ENCODE results near the gene DLG3. TPM values are rescaled to one million over a fixed set of nuclear protein-coding genes. Genes with fewer than 3 reads are reported as not detected.

Gene DLG3
- total and polyA plus RNA-seq, 9 donors: 12.6 to 40.5 (median 27.3) TPM

GRCh38 chrX:70434914-70435586 is 9.6 kb upstream of the DLG3 start:
- Histone ChIP-seq H3K27ac (peak overlapping the region; percentile 32 to 85), H3K4me1 (ENCODE audit: insufficient read depth) (peaks cover 5% of the 10 kb centered on the region), H3K9me3 (no peaks in the 10 kb centered on the region), H3K36me3 (no peaks in the 10 kb centered on the region), H3K27me3 (no peaks in the 10 kb centered on the region), H3K4me3 (peak overlapping the region; percentile 52)
- DNase-seq: peak; percentile 57 to 63 (median 59)
- 39 to 42% (median 39%) methylated on average over 15 to 17 of the region's 17 CpGs for WGBS, 3 donors
- TF ChIP-seq EP300 (IDR thresholded peaks at IDR 0.05) (no peak), POLR2A (IDR thresholded peaks at IDR 0.05) (no peak), CTCF (IDR thresholded peaks at IDR 0.05) (no peak)
- intact Hi-C loops (cut with DNase I): loop anchor here in 1 of 4 donors (10.0 kb wide), 1 partner anchor 300 kb away; the partner anchor contains the start of gene IGBP1

DNA sequence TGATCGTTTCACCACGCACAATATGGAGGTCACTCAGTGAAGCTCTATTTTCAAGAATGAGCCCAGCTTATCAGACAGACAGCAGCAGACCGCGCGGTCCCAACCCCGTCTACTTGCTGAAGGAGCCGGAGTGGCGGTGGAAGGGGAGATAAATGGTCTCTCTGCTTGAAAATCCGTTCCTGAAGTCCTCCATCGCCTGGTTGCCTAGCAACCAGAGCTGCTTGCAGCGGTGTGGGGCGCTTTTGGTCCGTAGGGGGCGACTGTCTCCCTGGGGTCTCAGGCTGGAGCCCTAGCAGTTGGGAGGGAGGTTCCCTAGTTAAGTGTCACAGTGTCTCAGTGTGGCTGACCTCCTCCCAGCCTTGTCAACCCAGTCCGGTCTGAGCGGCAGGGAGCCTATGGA is 8.3 kb upstream of the DLG3 start:
- WGBS, 3 donors: 32 to 46% (median 41%) methylated on average over 16 of the region's 16 CpGs
- Histone ChIP-seq H3K36me3 (no peaks in the 10 kb centered on the region), H3K27me3 (no peaks in the 10 kb centered on the region), H3K9me3 (no peaks in the 10 kb centered on the region), H3K4me3 (no peak overlapping the region), H3K4me1 (ENCODE audit: insufficient read depth) (peaks cover 5% of the 10 kb centered on the region), H3K27ac (no peak overlapping the region)
- no peak for DNase-seq
- intact Hi-C loops (cut with DNase I): loop anchor here in 1 of 4 donors (10.0 kb wide), 1 partner anchor 302 kb away; the partner anchor contains the start of gene IGBP1
- no peak for TF ChIP-seq EP300 (IDR thresholded peaks at IDR 0.05)

DNA sequence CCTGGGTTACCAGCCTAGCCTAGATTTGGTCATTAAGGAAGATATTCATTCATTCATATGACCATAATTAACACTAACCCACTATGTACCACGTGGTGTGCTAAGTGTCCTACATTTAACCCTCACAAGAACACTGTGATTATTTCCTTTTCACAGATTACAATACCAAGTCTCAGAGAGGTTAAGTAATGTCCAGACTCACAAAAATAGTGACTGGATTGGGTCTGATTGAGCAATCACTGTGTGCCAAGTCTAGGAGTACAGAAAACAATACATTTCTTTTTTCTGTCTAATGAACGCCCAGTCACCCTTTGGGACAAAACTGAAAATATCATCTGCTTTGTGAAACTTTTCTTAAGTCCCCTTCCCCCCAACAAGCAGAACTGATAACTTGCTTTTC is 7.6 kb upstream of the DLG3 start:
- WGBS, 3 donors: 31 to 46% (median 42%) methylated on average over 2 of the region's 2 CpGs
- peaks cover 5% of the 10 kb centered on the region for H3K4me1 ChIP-seq (ENCODE audit: insufficient read depth)
- H3K9me3 ChIP-seq: no peaks in the 10 kb centered on the region
- no peak overlapping the region for H3K27ac ChIP-seq
- no peak for DNase-seq
- no peaks in the 10 kb centered on the region for H3K36me3 ChIP-seq
- intact Hi-C loops (cut with DNase I): loop anchor here in 1 of 4 donors (10.0 kb wide), 1 partner anchor 302 kb away; the partner anchor contains the start of gene IGBP1
- H3K4me3 ChIP-seq: no peak overlapping the region
- TF ChIP-seq POLR2A (IDR thresholded peaks at IDR 0.05) (no peak), EP300 (IDR thresholded peaks at IDR 0.05) (no peak), CTCF (IDR thresholded peaks at IDR 0.05) (no peak)
- H3K27me3 ChIP-seq: no peaks in the 10 kb centered on the region

DNA sequence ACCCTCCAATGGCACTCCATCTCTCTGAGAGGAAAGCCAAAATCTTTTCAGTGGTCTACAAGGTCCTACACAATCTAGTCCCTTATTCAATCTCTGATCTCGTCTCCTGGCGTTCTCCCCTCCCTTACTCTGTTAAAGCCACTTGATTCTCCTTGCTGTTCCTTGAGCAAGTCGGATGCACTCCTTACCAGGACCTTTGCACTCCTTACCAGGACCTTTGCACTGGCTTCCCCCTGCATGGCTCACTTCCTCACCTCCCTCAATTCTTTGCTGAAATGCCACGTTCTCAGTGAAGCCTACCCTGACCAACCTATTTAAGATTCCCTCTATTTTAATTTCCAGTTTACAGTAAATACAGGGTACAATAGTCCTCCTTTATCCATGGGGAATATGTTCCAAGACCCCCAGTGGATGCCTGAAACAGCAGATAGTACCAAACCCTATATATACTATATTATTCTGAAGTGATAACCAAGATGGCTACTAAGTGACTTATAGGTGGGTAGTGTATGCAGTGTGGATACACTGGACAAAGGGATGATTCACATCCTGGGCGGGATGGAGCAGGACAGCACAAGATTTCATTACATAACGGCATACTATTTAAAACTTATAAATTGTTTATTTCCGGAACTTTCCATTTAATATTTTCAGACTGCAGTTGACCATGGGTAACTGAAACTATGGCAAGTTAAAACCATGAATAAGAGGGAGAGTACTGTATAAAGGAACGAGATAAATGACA is 6.5 kb upstream of the DLG3 start:
- Histone ChIP-seq H3K4me1 (ENCODE audit: insufficient read depth) (peaks cover 5% of the 10 kb centered on the region), H3K4me3 (no peak overlapping the region), H3K9me3 (no peaks in the 10 kb centered on the region), H3K27ac (no peak overlapping the region), H3K36me3 (no peaks in the 10 kb centered on the region), H3K27me3 (no peaks in the 10 kb centered on the region)
- no peak for DNase-seq
- 64 to 71% (median 68%) methylated on average over 8 of the region's 8 CpGs for WGBS, 3 donors
- intact Hi-C loops (cut with DNase I): loop anchor here in 1 of 4 donors (10.0 kb wide), 1 partner anchor 303 kb away; the partner anchor contains the start of gene IGBP1
- TF ChIP-seq CTCF (IDR thresholded peaks at IDR 0.05) (no peak), POLR2A (IDR thresholded peaks at IDR 0.05) (no peak), EP300 (IDR thresholded peaks at IDR 0.05) (no peak)

Measured in ovary (tissue), 9 donors.